B cell (primary cell): Measurements from ENCODE around the gene ATP1B2.

ENCODE experiments used
- EZH2 ChIP-seq: IDR thresholded peaks from 2 replicates; pipeline ENCODE4 v1.6.1; 2012; ENCODE audit warnings: borderline replicate concordance, low read depth, mild to moderate bottlenecking, moderate library complexity, low read length; ENCODE audit not compliant: insufficient read depth, poor library complexity, severe bottlenecking
- TF ChIP-seq, protein P1 (sequence below): fragments of 200-600 bp; IDR thresholded peaks from one replicate; pipeline ENCODE4 v1.8.0; 2022; ENCODE audit warnings: antibody characterized with exemption, mild to moderate bottlenecking

- no peak for TF ChIP-seq EZH2
- TF ChIP-seq, protein P1, sequence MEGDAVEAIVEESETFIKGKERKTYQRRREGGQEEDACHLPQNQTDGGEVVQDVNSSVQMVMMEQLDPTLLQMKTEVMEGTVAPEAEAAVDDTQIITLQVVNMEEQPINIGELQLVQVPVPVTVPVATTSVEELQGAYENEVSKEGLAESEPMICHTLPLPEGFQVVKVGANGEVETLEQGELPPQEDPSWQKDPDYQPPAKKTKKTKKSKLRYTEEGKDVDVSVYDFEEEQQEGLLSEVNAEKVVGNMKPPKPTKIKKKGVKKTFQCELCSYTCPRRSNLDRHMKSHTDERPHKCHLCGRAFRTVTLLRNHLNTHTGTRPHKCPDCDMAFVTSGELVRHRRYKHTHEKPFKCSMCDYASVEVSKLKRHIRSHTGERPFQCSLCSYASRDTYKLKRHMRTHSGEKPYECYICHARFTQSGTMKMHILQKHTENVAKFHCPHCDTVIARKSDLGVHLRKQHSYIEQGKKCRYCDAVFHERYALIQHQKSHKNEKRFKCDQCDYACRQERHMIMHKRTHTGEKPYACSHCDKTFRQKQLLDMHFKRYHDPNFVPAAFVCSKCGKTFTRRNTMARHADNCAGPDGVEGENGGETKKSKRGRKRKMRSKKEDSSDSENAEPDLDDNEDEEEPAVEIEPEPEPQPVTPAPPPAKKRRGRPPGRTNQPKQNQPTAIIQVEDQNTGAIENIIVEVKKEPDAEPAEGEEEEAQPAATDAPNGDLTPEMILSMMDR: no peak
Observed at GRCh38 chr17:7686222-7687071, 35.7 kb downstream of the ATP1B2 start.
